PC-9 (cell line): Measurements from ENCODE around the gene IGFBP6. TPM values are rescaled to one million over a fixed set of nuclear protein-coding genes. Genes with fewer than 3 reads are reported as not detected.

ENCODE experiments used
- BruUV-seq: library from RNA; stranded (reverse); fragments of 400-500 nt; replicated peaks from 2 replicates; lab custom pipeline; 2021; lab: Mats Ljungman, UMichigan
- CTCF ChIA-PET: fragments of 300-600 bp; sonication (Branson Sonifier 250); formaldehyde crosslinking; loops from one replicate; lab custom pipeline; 2022; ENCODE audit warnings: antibody characterized with exemption; lab: Charles Lee
- POLR2A ChIA-PET: fragments of 300-600 bp; sonication (Branson Sonifier 250); formaldehyde crosslinking; loops from one replicate; lab custom pipeline; 2022; ENCODE audit warnings: antibody characterized with exemption; ENCODE audit not compliant: unreplicated experiment; lab: Charles Lee
- DNase-seq, 2 experiments: peaks; one replicate each; pipeline versions ENCODE4 v3.0.0 to v3.0.0-alpha.2; 2015 to 2022; ENCODE audit warnings: mixed read lengths in 1 of 2
- H2AFZ ChIP-seq: fragments of 200-600 bp; sonication (generic); 2 replicates; pipeline ENCODE4 v1.8.1; 2017; ENCODE audit warnings: antibody characterized with exemption
- H3F3A ChIP-seq: fragments of 200-600 bp; sonication (generic); 2 replicates; pipeline ENCODE4 v1.8.1; 2017; ENCODE audit warnings: antibody characterized with exemption, mild to moderate bottlenecking, low read depth; ENCODE audit not compliant: insufficient read depth
- H3K27ac ChIP-seq: fragments of 200-600 bp; sonication (generic); 2 replicates; pipeline ENCODE4 v1.6.1; 2016; ENCODE audit warnings: mixed run types
- H3K27me3 ChIP-seq: fragments of 200-600 bp; sonication (generic); 2 replicates; pipeline ENCODE4 v1.6.1; 2016; ENCODE audit warnings: low read depth, mixed run types; ENCODE audit not compliant: insufficient read depth
- H3K36me3 ChIP-seq: fragments of 200-600 bp; sonication (generic); 2 replicates; pipeline ENCODE4 v1.6.1; 2016; ENCODE audit warnings: low read depth, mixed run types
- H3K4me1 ChIP-seq: fragments of 200-600 bp; sonication (generic); replicated peaks from 2 replicates; pipeline ENCODE4 v1.6.1; 2016; ENCODE audit warnings: mixed run types; ENCODE audit not compliant: insufficient read depth
- H3K4me2 ChIP-seq: fragments of 200-600 bp; sonication (generic); 2 replicates; pipeline ENCODE4 v1.6.1; 2017; ENCODE audit warnings: mixed run types
- H3K4me3 ChIP-seq: fragments of 200-600 bp; sonication (generic); 2 replicates; pipeline ENCODE4 v1.6.1; 2016; ENCODE audit warnings: mixed run types
- H3K79me2 ChIP-seq: fragments of 200-600 bp; sonication (generic); 2 replicates; pipeline ENCODE4 v1.6.1; 2017; ENCODE audit warnings: low read depth, mixed run types
- H3K9me2 ChIP-seq: fragments of 200-600 bp; sonication (generic); 2 replicates; pipeline ENCODE4 v1.8.1; 2017; ENCODE audit warnings: mild to moderate bottlenecking; ENCODE audit not compliant: insufficient read depth
- H3K9me3 ChIP-seq: fragments of 200-600 bp; sonication (generic); 2 replicates; pipeline ENCODE4 v1.8.1; 2016; ENCODE audit warnings: low read depth; ENCODE audit not compliant: insufficient read depth
- H4K20me1 ChIP-seq: fragments of 200-600 bp; sonication (generic); 2 replicates; pipeline ENCODE4 v1.8.1; 2017; ENCODE audit not compliant: insufficient read depth
- CTCF ChIP-seq: fragments of 200-600 bp; sonication (generic); conservative IDR thresholded peaks from 2 replicates; pipeline ENCODE4 v1.6.1; 2017; ENCODE audit warnings: mixed run types, antibody characterized with exemption, mild to moderate bottlenecking, moderate library complexity
- EZH2 ChIP-seq: fragments of 200-600 bp; sonication (generic); IDR thresholded peaks from 2 replicates; pipeline ENCODE4 v1.8.0; 2017; ENCODE audit warnings: antibody characterized with exemption, low read depth
- intact Hi-C: fragments of 100-400 bp; cut with micrococcal nuclease; formaldehyde crosslinking; loops from one replicate; pipeline ENCODE4 v1.10.0; 2022; ENCODE audit not compliant: unreplicated experiment
- total RNA-seq: library from RNA; stranded (reverse); gene quantifications from 2 replicates; pipeline ENCODE4 v1.2.3, GENCODE V29; 2021

Gene IGFBP6
- total RNA-seq, 1 experiment from 2014 or later = 290 TPM

GRCh38 chr12:53090554-53090953, 6.9 kb upstream of the IGFBP6 start:
- no peaks in the 10 kb centered on the region for H3K4me1 ChIP-seq
- no peak overlapping the region for H3K4me2 ChIP-seq
- CTCF ChIA-PET = no interaction called here
- H3F3A ChIP-seq = no peaks in the 10 kb centered on the region
- H3K9me2 ChIP-seq = no peaks in the 10 kb centered on the region
- H2AFZ ChIP-seq = no peak overlapping the region
- intact Hi-C loops = no loop called here
- H3K27ac ChIP-seq = no peak overlapping the region
- BruUV-seq = no TSS peak
- H4K20me1 ChIP-seq = no peaks in the 10 kb centered on the region
- no peaks in the 10 kb centered on the region for H3K79me2 ChIP-seq
- H3K9me3 ChIP-seq = no peaks in the 10 kb centered on the region
- POLR2A ChIA-PET = no interaction called here
- TF ChIP-seq EZH2 (no peak), CTCF (no peak)
- no peaks in the 10 kb centered on the region for H3K27me3 ChIP-seq
- H3K36me3 ChIP-seq = no peaks in the 10 kb centered on the region
- H3K4me3 ChIP-seq = no peak overlapping the region
- no peak for DNase-seq

GRCh38 chr12:53091756-53092155, 5.7 kb upstream of the IGFBP6 start:
- POLR2A ChIA-PET = no interaction called here
- H4K20me1 ChIP-seq = no peaks in the 10 kb centered on the region
- H3K9me2 ChIP-seq = no peaks in the 10 kb centered on the region
- H3K4me2 ChIP-seq = no peak overlapping the region
- no peak overlapping the region for H3K4me3 ChIP-seq
- TF ChIP-seq EZH2 (no peak), CTCF (no peak)
- H3K27me3 ChIP-seq = no peaks in the 10 kb centered on the region
- no TSS peak for BruUV-seq
- H3K79me2 ChIP-seq = no peaks in the 10 kb centered on the region
- no peak overlapping the region for H2AFZ ChIP-seq
- CTCF ChIA-PET = no interaction called here
- 0 out of 2 replicates have a peak, but pooled peaks cover 4% of the 10 kb centered on the region for H3F3A ChIP-seq
- H3K27ac ChIP-seq = no peak overlapping the region
- H3K36me3 ChIP-seq = no peaks in the 10 kb centered on the region
- intact Hi-C loops = no loop called here
- H3K9me3 ChIP-seq = no peaks in the 10 kb centered on the region
- peaks cover 10% of the 10 kb centered on the region for H3K4me1 ChIP-seq
- no peak for DNase-seq

- peaks cover 24% of the 10 kb centered on the region; the same call in 1 of the 2 replicates for H3F3A ChIP-seq
- H3K4me1 ChIP-seq = peaks cover 14% of the 10 kb centered on the region
Observed at GRCh38 chr12:53093777-53094393, 3.6 kb upstream of the IGFBP6 start.

More at GRCh38 chr12:53093777-53094393, 3.6 kb upstream of the IGFBP6 start:
- POLR2A ChIA-PET = no interaction called here
- TF ChIP-seq CTCF (no peak), EZH2 (no peak)
- DNase-seq = no peak
- Histone ChIP-seq H3K27me3 (no peaks in the 10 kb centered on the region), H3K79me2 (no peaks in the 10 kb centered on the region), H3K36me3 (no peaks in the 10 kb centered on the region), H3K9me3 (no peaks in the 10 kb centered on the region), H3K9me2 (no peaks in the 10 kb centered on the region), H3K4me2 (no peak overlapping the region), H3K4me3 (no peak overlapping the region), H2AFZ (no peak overlapping the region), H3K27ac (no peak overlapping the region), H4K20me1 (no peaks in the 10 kb centered on the region)
- no TSS peak for BruUV-seq
- intact Hi-C loops = no loop called here
- CTCF ChIA-PET = no interaction called here
